Posterior cingulate gyrus (tissue), 11 donors: ENCODE measurements around the gene HAGH.

Experiments used
- DNase-seq, 10 donors: peaks; one replicate each; pipeline versions ENCODE4 v3.0.0 to v3.0.0-alpha.2; 2020 to 2021; ENCODE audit warnings: mixed read lengths in 3 of 10
- intact Hi-C: fragments of 100-400 bp; cut with DNase I; formaldehyde crosslinking; loops from one replicate; pipeline ENCODE4 v1.15.1; 2023

Gene HAGH

GRCh38 chr16:1777375-1778199 lies 49.0 kb downstream of the HAGH start:
- intact Hi-C loops, result no loop called here
- no peak for DNase-seq

- intact Hi-C loops, result no loop called here
- no peak for DNase-seq
Measured at GRCh38 chr16:1776991-1777374, 49.6 kb downstream of the HAGH start.

- no peak for DNase-seq
- intact Hi-C loops, result no loop called here
Measured at GRCh38 chr16:1776672-1776955, 50.0 kb downstream of the HAGH start.

GRCh38 chr16:1775846-1776671 lies 50.6 kb downstream of the HAGH start:
- no peak for DNase-seq
- intact Hi-C loops, result no loop called here

- intact Hi-C loops, result no loop called here
- DNase-seq, result no peak
Measured at GRCh38 chr16:1775006-1775845, 51.4 kb downstream of the HAGH start.

GRCh38 chr16:1774448-1774780 lies 52.2 kb downstream of the HAGH start:
- intact Hi-C loops, result loop anchor here (5.0 kb wide), 3 partner anchors 53 to 188 kb away; partner anchors contain the start of genes FAHD1, HAGH, MAPK8IP3 and RPS2
- no peak for DNase-seq

GRCh38 chr16:1773703-1774447 lies 52.8 kb downstream of the HAGH start:
- intact Hi-C loops, result loop anchor here (5.0 kb wide), 3 partner anchors 53 to 188 kb away; partner anchors contain the start of genes FAHD1, HAGH, MAPK8IP3 and RPS2
- peak in 1 of 10 donors; percentile 33 for DNase-seq

- intact Hi-C loops, result loop anchor here (5.0 kb wide), 3 partner anchors 54 to 189 kb away; partner anchors contain the start of genes FAHD1, HAGH, MAPK8IP3 and RPS2
Measured at GRCh38 chr16:1772908-1773702, 53.5 kb downstream of the HAGH start, which contains the start of gene MRPS34. TSS of gene MRPS34 (minus strand) at chr16:1773134. CDS start at chr16:1773119, 15 bp downstream.

GRCh38 chr16:1772362-1772907 lies 54.2 kb downstream of the HAGH start, which contains the start of gene EME2:
TSS of gene EME2 (plus strand) at chr16:1772810. CDS start at chr16:1773228, 418 bp downstream.
- intact Hi-C loops, result loop anchor here (5.0 kb wide), 3 partner anchors 55 to 190 kb away; partner anchors contain the start of genes FAHD1, HAGH, MAPK8IP3 and RPS2
- DNase-seq, result peak in 1 of 10 donors; percentile 26

More at GRCh38 chr16:1772908-1773702, 53.5 kb downstream of the HAGH start, which contains the start of gene MRPS34:
- DNase-seq, result peak; percentile 76 to 97 (median 83)

GRCh38 chr16:1771864-1772361 lies 54.7 kb downstream of the HAGH start:
- intact Hi-C loops, result loop anchor here (5.0 kb wide), 3 partner anchors 55 to 190 kb away; partner anchors contain the start of genes FAHD1, HAGH, MAPK8IP3 and RPS2
- no peak for DNase-seq

GRCh38 chr16:1771188-1771863 lies 55.3 kb downstream of the HAGH start, which contains the start of gene NME3:
TSS of gene NME3 (minus strand) at chr16:1771543. CDS start at chr16:1771534, 9 bp downstream.
- DNase-seq, result peak; percentile 65 to 98 (median 78)
- intact Hi-C loops, result loop anchor here (5.0 kb wide), 3 partner anchors 56 to 191 kb away; partner anchors contain the start of genes FAHD1, HAGH, MAPK8IP3 and RPS2

GRCh38 chr16:1770328-1771187 lies 56.1 kb downstream of the HAGH start:
- intact Hi-C loops, result loop anchor here (5.0 kb wide), 3 partner anchors 57 to 192 kb away; partner anchors contain the start of genes FAHD1, HAGH, MAPK8IP3 and RPS2
- peak; percentile 47 to 96 (median 69) for DNase-seq

GRCh38 chr16:1769402-1770300 lies 57.0 kb downstream of the HAGH start:
- intact Hi-C loops, result loop anchor here (5.0 kb wide), 3 partner anchors 58 to 193 kb away; partner anchors contain the start of genes FAHD1, HAGH, MAPK8IP3 and RPS2
- no peak for DNase-seq

- DNase-seq, result no peak
- intact Hi-C loops, result no loop called here
Measured at GRCh38 chr16:1768767-1769401, 57.7 kb downstream of the HAGH start.
